SH-SY5Y (cell line): Measurements from ENCODE around the gene AK5.

ENCODE experiments used
- GATA2 ChIP-seq: IDR thresholded peaks from 2 replicates; pipeline ENCODE4 v1.6.1; 2011; ENCODE audit warnings: mild to moderate bottlenecking, low read depth, low read length
- GATA3 ChIP-seq: IDR thresholded peaks from 2 replicates; pipeline ENCODE4 v1.6.1; 2011; ENCODE audit warnings: low read depth, mild to moderate bottlenecking, low read length, moderate library complexity

AK5 gene

GRCh38 chr1:77387553-77387952 is 105.7 kb downstream of the AK5 start:
- TF ChIP-seq GATA2 = no peak
- no peak for TF ChIP-seq GATA3

- TF ChIP-seq GATA3 = no peak
- no peak for TF ChIP-seq GATA2
Measured at GRCh38 chr1:77388661-77389060, 106.8 kb downstream of the AK5 start.

GRCh38 chr1:77392486-77392885 is 110.7 kb downstream of the AK5 start:
- TF ChIP-seq GATA2 (no peak), GATA3 (no peak)

DNA sequence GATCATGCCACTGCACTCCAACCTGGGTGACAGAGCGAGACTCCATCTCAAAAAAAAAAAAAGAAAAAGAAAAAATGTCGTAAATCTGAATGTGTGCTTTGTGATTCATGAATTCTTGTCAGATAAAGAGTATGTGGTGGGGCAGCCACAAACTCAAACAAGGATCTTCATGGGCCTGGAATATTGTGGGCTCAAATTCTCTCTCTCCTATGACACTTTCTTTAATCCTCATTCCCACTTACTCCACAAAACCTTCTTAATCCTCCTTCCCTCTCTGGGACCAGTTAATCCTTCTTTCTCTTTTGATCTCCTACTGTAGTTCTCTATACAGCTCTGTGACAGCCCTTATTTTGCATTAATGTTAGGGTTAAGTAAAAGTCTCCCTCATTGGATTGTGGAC is 112.3 kb downstream of the AK5 start:
- no peak for TF ChIP-seq GATA3
- TF ChIP-seq GATA2 = no peak

- TF ChIP-seq GATA3 = no peak
- no peak for TF ChIP-seq GATA2
Measured at GRCh38 chr1:77395051-77395450, 113.2 kb downstream of the AK5 start.

DNA sequence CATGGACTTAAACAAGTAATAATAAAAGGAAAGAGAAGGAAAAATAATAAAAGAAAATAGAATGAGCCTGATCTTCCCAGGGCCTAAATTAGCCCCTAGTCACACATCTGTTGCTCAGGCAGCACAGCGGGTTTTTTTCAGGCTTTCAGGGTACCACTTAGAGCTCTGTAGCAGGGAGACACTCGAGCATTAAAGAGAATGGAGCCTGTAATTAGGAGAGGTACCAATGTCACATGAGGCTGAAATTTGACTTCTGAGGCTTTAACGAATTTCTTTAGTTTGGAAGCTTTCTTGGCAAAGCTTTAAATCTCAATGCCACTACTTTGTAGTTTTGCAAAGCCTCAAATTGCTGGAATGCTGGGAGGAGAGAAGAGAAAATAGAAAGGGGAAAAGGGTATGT is 116.3 kb downstream of the AK5 start:
- TF ChIP-seq GATA2 (no peak), GATA3 (no peak)

DNA sequence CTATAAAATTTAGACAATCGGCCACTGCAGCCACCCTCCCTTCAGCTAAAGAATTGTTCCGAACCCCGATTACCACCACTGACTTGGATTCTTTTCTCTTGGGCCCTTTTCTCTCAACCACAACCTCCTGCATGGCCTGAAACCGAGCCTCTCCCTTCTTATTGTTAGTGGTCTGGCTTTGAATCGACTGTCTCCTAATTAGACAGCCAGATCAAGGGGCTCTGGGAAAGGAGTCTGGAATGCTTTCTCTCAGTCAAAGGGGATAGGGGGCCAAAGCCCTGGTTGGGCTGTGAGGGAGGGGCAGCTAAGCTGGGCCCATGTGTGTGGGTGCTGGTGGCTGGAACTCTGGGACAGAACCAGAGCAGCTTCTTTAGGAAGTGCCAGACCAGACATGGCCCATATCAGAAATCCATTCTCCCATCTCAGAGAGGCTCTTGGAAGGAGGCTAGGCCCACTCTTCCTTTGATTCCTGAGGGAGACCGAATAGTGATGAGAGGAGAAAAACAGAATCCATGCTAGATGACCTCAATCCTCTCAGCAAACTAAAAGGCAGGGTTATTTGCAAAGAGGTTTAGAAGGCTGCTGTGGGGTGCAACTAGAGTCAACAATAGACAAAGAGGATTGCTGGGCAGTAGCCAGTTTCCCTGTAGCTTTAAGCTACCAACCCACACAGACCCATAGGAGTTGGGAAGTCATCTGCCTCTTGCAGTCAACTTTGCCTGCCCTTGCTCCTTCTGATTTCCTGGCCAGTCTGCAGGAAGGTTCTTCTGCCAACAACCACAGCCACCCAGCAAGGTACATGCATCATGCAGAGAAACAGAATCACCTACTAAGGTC is 117.6 kb downstream of the AK5 start:
- TF ChIP-seq GATA3 (no peak), GATA2 (no peak)

DNA sequence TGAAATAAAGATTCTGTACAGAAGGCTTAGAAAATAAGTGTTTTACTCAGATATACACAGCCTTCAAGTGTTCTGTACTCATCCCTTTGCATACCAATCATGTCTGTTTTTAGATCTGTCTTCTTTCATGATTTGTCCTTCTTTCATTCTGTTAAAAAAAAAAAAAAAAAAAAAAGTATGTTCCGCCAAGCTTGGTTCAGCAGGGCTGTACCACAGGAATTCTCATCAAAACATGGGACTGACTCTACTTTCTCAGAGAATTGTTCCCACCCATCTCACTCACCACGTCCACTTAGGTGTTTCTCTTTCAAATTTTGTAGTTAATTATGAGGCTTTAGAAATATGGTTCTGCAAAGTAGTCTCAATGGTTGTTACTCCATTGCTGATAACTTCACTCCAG is 119.0 kb downstream of the AK5 start:
- TF ChIP-seq GATA3 (no peak), GATA2 (no peak)

- TF ChIP-seq GATA2 (no peak), GATA3 (no peak)
Measured at GRCh38 chr1:77401384-77401783, 119.6 kb downstream of the AK5 start.

- TF ChIP-seq GATA2 = no peak
- no peak for TF ChIP-seq GATA3
Measured at GRCh38 chr1:77405186-77405585, 123.4 kb downstream of the AK5 start.

DNA sequence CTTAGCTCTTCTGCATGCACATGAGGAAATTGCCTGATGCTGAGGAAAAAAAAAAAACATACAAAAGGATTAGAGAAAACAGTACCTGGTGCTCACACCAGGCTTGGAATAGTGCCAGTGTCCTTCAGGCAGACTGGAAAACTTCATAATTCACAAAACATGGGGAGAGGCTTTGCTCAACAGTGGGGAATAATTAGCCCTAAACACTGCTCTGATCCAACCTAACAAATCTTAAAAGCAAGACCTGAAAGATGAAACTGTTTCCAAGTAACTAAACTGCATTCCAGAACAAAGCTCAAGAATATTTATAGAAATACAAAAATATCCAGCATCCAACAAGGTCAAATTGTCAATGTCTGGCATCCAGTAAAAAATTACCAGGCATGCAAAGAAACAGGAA is 124.8 kb downstream of the AK5 start:
- no peak for TF ChIP-seq GATA2
- TF ChIP-seq GATA3 = no peak

DNA sequence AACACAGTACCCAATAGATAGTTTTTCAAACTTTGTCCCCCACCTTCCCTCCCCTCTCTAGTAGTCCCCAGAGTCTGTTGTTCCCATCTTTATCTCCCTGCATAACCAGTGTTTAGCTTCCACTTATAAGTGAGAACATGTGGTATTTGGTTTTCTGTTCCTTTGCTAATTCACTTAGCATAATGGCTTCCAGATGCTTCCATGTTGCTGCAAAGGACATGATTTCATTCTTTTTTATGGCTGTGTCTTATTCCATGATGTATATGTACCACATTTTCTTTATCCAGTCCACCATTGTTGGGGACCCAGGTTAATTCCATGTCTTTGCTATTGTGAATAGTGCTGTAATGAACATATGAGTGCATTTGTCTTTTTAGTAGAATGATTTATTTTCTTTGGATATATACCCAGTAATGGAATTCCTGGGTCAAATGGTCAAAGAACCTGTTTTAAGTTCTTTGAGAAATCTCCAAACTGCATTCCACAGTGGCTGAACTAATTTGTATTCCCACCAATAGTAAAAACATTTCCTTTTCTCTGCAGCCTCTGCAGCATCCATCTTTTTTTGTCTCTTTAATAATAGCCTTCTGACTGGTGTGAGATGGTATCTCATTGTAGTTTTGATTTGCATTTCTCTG is 126.0 kb downstream of the AK5 start:
- TF ChIP-seq GATA3 = no peak
- TF ChIP-seq GATA2 = no peak; the same call in 1 of the 2 replicates

DNA sequence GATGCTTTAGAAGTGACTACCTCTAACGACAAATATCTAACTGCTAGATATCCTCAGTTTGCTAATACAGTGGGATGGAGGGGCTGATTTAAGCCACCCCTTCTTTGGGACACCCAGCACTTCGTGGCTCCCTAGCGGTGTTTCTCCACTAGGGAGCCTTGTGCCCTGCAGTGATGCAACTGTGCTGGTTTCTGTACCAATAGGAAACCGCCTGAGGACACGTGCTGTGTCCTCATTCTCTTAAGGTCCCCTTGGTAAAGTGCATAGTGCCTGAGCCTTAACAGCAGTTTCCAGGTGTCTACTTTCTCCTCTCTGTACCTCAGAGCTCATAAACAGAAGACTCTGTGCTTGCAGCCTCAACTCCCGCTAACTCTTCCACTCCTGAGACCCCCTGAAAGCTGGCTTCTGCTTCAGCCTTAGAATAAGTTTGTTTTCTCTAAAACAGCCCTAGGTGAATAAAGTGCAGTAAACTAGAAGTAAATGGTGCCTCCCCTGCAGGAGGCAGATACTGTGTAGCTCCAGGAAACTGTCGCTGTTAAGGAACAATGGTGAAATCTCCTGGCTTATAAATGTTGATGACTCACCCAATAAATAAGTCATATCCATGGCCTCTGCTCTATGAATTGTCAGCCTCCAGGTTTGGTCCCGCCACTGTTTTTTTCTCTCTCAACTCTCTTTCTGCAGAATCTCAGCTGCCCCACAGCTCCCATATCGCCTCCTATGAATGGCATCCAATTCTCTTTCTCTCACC is 130.4 kb downstream of the AK5 start:
- TF ChIP-seq GATA3 (no peak), GATA2 (no peak)

DNA sequence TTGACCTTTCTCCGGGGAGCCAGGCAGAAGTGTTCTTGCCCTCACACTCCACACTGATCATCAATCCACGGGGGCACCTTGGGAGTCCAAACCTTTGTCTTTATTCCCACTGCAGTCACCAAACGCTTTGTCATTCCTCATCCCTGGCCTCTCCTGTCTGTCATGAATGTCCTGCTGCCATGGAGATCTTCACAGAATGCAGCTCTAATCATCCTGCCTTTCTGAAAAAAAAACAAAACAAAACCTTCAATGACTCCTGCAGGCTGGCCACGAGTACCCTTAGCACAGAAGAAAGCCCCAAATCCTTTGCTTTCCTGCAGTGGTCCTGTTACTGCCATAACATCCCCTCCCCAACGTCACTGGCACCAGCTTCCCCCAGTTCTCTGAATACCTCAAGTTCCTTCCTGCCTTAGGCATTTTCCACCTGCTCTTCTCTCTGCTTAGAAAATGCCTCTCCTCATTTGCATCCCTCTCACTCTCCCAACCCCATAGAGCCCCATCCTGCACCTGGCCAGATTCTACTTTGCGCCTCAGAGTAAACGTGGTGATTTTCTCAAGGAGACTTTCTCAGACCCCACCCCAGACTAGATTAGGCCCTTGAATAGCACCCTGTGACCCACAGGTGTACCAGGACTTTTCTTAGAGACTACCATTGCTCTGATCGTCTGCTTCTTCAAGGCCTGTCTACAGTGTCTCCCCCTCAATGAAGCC is 131.2 kb downstream of the AK5 start:
- TF ChIP-seq GATA3 (no peak), GATA2 (no peak)
